A549 (cell line): ENCODE results near the gene GRAP2. TPM values are rescaled to one million over a fixed set of nuclear protein-coding genes. Genes with fewer than 3 reads are reported as not detected.

Source experiments
- ATAC-seq, 2 experiments: fragments of 200-7000 bp in 1 of 2; fragments of >200 bp in 1 of 2; cut with Nextera tagmentation in 1 of 2; cut with Tn5 transposase in 1 of 2; 3 replicates each; pipeline versions ENCODE4 v1.8.0 to v1.9.1; 2018 to 2020; ENCODE audit warnings: mild to moderate bottlenecking in 1 of 2, moderate library complexity in 1 of 2
- CTCF ChIA-PET: fragments of 300-600 bp; sonication (Branson Sonifier 250); formaldehyde crosslinking; extraction: SDS; loops from one replicate; lab custom pipeline; 2021; ENCODE audit warnings: antibody characterized with exemption, inconsistent platforms; lab: Yijun Ruan, JAX
- POLR2A ChIA-PET: fragments of 350-600 bp; formaldehyde crosslinking; extraction: SDS; loops from one replicate; lab custom pipeline; 2021; ENCODE audit warnings: antibody characterized with exemption, inconsistent platforms; lab: Yijun Ruan, JAX
- DNase-seq, 2 experiments: peaks; one replicate each; pipeline versions ENCODE4 v3.0.0 to v3.0.0-alpha.2; 2011 to 2016; ENCODE audit warnings: low read depth in 1 of 2, low spot score in 1 of 2
- FAIRE-seq: peaks from 2 replicates; lab custom pipeline; 2011; peaks lifted over from hg19 to GRCh38; lab: Jason Lieb, UNC
- H3K27ac ChIP-seq, 2 experiments: fragments of >200 bp; sonication (Bioruptor Twin); formaldehyde crosslinking; 3 replicates each; pipeline ENCODE4 v1.5.1; 2016 to 2017
- H3K4me1 ChIP-seq: fragments of >200 bp; sonication (Bioruptor Twin); formaldehyde crosslinking; 3 replicates; pipeline ENCODE4 v1.6.1; 2016
- H3K4me2 ChIP-seq: fragments of >200 bp; sonication (Bioruptor Twin); formaldehyde crosslinking; 3 replicates; pipeline ENCODE4 v1.6.1; 2016
- H3K4me3 ChIP-seq: fragments of >200 bp; sonication (Bioruptor Twin); formaldehyde crosslinking; 3 replicates; pipeline ENCODE4 v1.5.1; 2016
- H3K9me3 ChIP-seq: fragments of >200 bp; sonication (Bioruptor Twin); formaldehyde crosslinking; 3 replicates; pipeline ENCODE4 v1.6.1; 2016
- CBX2 ChIP-seq: fragments of 200-600 bp; sonication (generic); IDR thresholded peaks from 2 replicates; pipeline ENCODE4 v1.6.1; 2016; ENCODE audit warnings: low read depth, mild to moderate bottlenecking, borderline replicate concordance
- CBX8 ChIP-seq: fragments of 200-600 bp; sonication (generic); IDR thresholded peaks from 2 replicates; pipeline ENCODE4 v1.6.1; 2016
- E2F6 ChIP-seq: IDR thresholded peaks from 2 replicates; pipeline ENCODE4 v1.6.1; 2012; ENCODE audit warnings: low read depth, borderline replicate concordance
- EHMT2 ChIP-seq: fragments of 200-600 bp; sonication (generic); IDR thresholded peaks from 2 replicates; pipeline ENCODE4 v1.6.1; 2016; ENCODE audit warnings: antibody characterized with exemption, low read depth, mild to moderate bottlenecking, moderate library complexity
- EP300 ChIP-seq, 2 experiments: fragments of >200 bp; sonication (Bioruptor Twin); formaldehyde crosslinking; IDR thresholded peaks; 2 replicates in 1 of 2; 3 replicates in 1 of 2; pipeline ENCODE4 v1.6.1; 2016 to 2017
- FOSB ChIP-seq: fragments of 250-450 bp; sonication (Bioruptor Pico); IDR thresholded peaks from 2 replicates; pipeline ENCODE4 v1.5.0; 2020; ENCODE audit warnings: mild to moderate bottlenecking, moderate library complexity
- FOSL2 ChIP-seq, 2 experiments: fragments of 450-650 bp in 1 of 2; fragments of >200 bp in 1 of 2; sonication (Bioruptor Twin) in 1 of 2; formaldehyde crosslinking; IDR thresholded peaks; 2 replicates each; pipeline versions ENCODE4 v1.5.0 to v1.6.1; 2016 to 2020; ENCODE audit warnings: mild to moderate bottlenecking in 1 of 2, moderate library complexity in 1 of 2
- FOXS1 ChIP-seq: fragments of 250-450 bp; sonication (Bioruptor Pico); IDR thresholded peaks from 2 replicates; pipeline ENCODE4 v1.5.0; 2020; ENCODE audit warnings: mild to moderate bottlenecking, moderate library complexity
- GATA3 ChIP-seq: IDR thresholded peaks from 2 replicates; pipeline ENCODE4 v1.6.1; 2012; ENCODE audit warnings: borderline replicate concordance
- HDAC2 ChIP-seq: fragments of 200-600 bp; sonication (generic); IDR thresholded peaks from 2 replicates; pipeline ENCODE4 v1.6.1; 2016
- HMGXB4 ChIP-seq: fragments of 250-450 bp; sonication (Bioruptor Pico); IDR thresholded peaks from 2 replicates; pipeline ENCODE4 v1.5.0; 2021; ENCODE audit warnings: mild to moderate bottlenecking, moderate library complexity, borderline replicate concordance
- HOXB13 ChIP-seq: fragments of 250-450 bp; sonication (Bioruptor Pico); IDR thresholded peaks from 2 replicates; pipeline ENCODE4 v1.5.0; 2020; ENCODE audit warnings: low read depth, mild to moderate bottlenecking, moderate library complexity
- JUN ChIP-seq, 2 experiments: fragments of >200 bp; sonication (Bioruptor Twin); formaldehyde crosslinking; IDR thresholded peaks; 2 replicates in 1 of 2; 3 replicates in 1 of 2; pipeline ENCODE4 v1.6.1; 2016 to 2017
- JUNB ChIP-seq: fragments of >200 bp; sonication (Bioruptor Twin); formaldehyde crosslinking; IDR thresholded peaks from 2 replicates; pipeline ENCODE4 v1.6.1; 2016
- MAFK ChIP-seq: fragments of 450-650 bp; IDR thresholded peaks from 2 replicates; pipeline ENCODE4 v1.6.1; 2014; ENCODE audit not compliant: partially characterized antibody
- MAZ ChIP-seq: fragments of 150-350 bp; IDR thresholded peaks from 2 replicates; pipeline ENCODE4 v1.6.1; 2014; ENCODE audit warnings: antibody characterized with exemption, low read depth, low read length, borderline replicate concordance
- MYC ChIP-seq: IDR thresholded peaks from 2 replicates; pipeline ENCODE4 v1.6.1; 2012; ENCODE audit warnings: mild to moderate bottlenecking, inconsistent platforms, low read length, improper control_type of control experiment, borderline replicate concordance
- NPAS2 ChIP-seq: fragments of 250-450 bp; sonication (Bioruptor Pico); IDR thresholded peaks from 2 replicates; pipeline ENCODE4 v1.8.0; 2022; ENCODE audit warnings: mild to moderate bottlenecking, moderate library complexity, borderline replicate concordance
- POLR2A ChIP-seq: IDR thresholded peaks from 2 replicates; pipeline ENCODE4 v1.6.1; 2012; ENCODE audit warnings: mild to moderate bottlenecking, low read length
- POLR2AphosphoS2 ChIP-seq: conservative IDR thresholded peaks from 2 replicates; pipeline ENCODE4 v1.6.1; 2012; ENCODE audit warnings: low read length, improper control_type of control experiment, inconsistent platforms
- RAD21 ChIP-seq, 2 experiments: fragments of >200 bp in 1 of 2; sonication (Bioruptor Twin) in 1 of 2; formaldehyde crosslinking in 1 of 2; IDR thresholded peaks in 1 of 2; conservative IDR thresholded peaks in 1 of 2; 2 replicates in 1 of 2; 3 replicates in 1 of 2; pipeline ENCODE4 v1.6.1; 2012 to 2018; ENCODE audit warnings: inconsistent platforms in 1 of 2
- RARB ChIP-seq: fragments of 250-450 bp; sonication (Bioruptor Pico); IDR thresholded peaks from 2 replicates; pipeline ENCODE4 v1.8.0; 2021; ENCODE audit warnings: mild to moderate bottlenecking, moderate library complexity
- REST ChIP-seq: fragments of 200-600 bp; sonication (generic); IDR thresholded peaks from 2 replicates; pipeline ENCODE4 v1.6.1; 2016; ENCODE audit warnings: antibody characterized with exemption, mild to moderate bottlenecking, moderate library complexity
- SMC3 ChIP-seq: fragments of >200 bp; sonication (Bioruptor Twin); formaldehyde crosslinking; IDR thresholded peaks from 3 replicates; pipeline ENCODE4 v1.6.1; 2018; ENCODE audit warnings: inconsistent platforms
- TFCP2L1 ChIP-seq: fragments of 250-450 bp; sonication (Bioruptor Pico); IDR thresholded peaks from 2 replicates; pipeline ENCODE4 v1.5.0; 2021; ENCODE audit warnings: mild to moderate bottlenecking
- ZFP36 ChIP-seq: fragments of 450-650 bp; IDR thresholded peaks from 2 replicates; pipeline ENCODE4 v1.6.1; 2014; ENCODE audit warnings: borderline replicate concordance; ENCODE audit not compliant: partially characterized antibody
- WGBS: methylation state at CpG from one replicate; pipeline ENCODE4 v1.1.6; 2017; ENCODE audit errors: missing lambda C conversion rate; 5-methylcytosine and 5-hydroxymethylcytosine counted together
- polyA plus RNA-seq, 4 experiments: library from polyadenylated mRNA; depleted of rRNA in 3 of 4; stranded (reverse); fragments of >200 nt; fragmentation: RNase III in 1 of 4; extraction: RNeasy Plus Mini Kit Qiagen cat#74134 plus additional on column Dnase treatment in 1 of 4; gene quantifications; 2 replicates in 3 of 4; 3 replicates in 1 of 4; pipeline ENCODE4 v1.2.3, GENCODE V29; 2011 to 2017

The GRAP2 gene
- polyA plus RNA-seq, 2 of the 4 experiments (the other 2 are of a cell fraction), result not detected

- ATAC-seq, result no peak; a peak in 1 of 6 replicates
- no peak for DNase-seq
- no peaks in the 10 kb centered on the region for H3K4me1 ChIP-seq
- TF ChIP-seq HMGXB4 (CRISPR knock-in tag), result no peak
- no peak for TF ChIP-seq JUN (IDR thresholded peaks at IDR 0.05)
- TF ChIP-seq RARB, result no peak
- no peak for TF ChIP-seq MAFK
- no peak for TF ChIP-seq POLR2A
- TF ChIP-seq ZFP36, result no peak
- no peak for TF ChIP-seq EHMT2
- no peak for TF ChIP-seq MAZ
- no peak for TF ChIP-seq FOSL2 (IDR thresholded peaks at IDR 0.05)
- no peak for TF ChIP-seq FOSL2 (CRISPR knock-in tag; IDR thresholded peaks at IDR 0.05)
- TF ChIP-seq HDAC2, result no peak
- no peak for TF ChIP-seq JUNB
- TF ChIP-seq POLR2AphosphoS2, result no peak
- TF ChIP-seq FOSB (CRISPR knock-in tag), result no peak
- no peak for TF ChIP-seq TFCP2L1
- TF ChIP-seq GATA3, result no peak
- TF ChIP-seq EP300 (IDR thresholded peaks at IDR 0.05), result no peak
- TF ChIP-seq NPAS2 (CRISPR knock-in tag), result no peak
- no peak for TF ChIP-seq E2F6
- no peak overlapping the region for H3K4me3 ChIP-seq
- no peak overlapping the region for H3K4me2 ChIP-seq
- 67% methylated on average over 8 of the region's 10 CpGs for WGBS
- no peaks in the 10 kb centered on the region for H3K9me3 ChIP-seq
- H3K27ac ChIP-seq, result no peak overlapping the region
- ChIA-PET POLR2A (no interaction called here), CTCF (interaction anchor here (1.1 to 4.0 kb wide), 4 partner anchors 16 to 474 kb away, joined by 3 to 29 read pairs (median 7); no protein-coding TSS in a partner anchor)
- FAIRE-seq, result no peak
Observed at GRCh38 chr22:40008726-40009291, 107.9 kb downstream of the GRAP2 start.

GRCh38 chr22:40009292-40009774, 108.4 kb downstream of the GRAP2 start:
- no peak overlapping the region for H3K4me2 ChIP-seq
- no peak for FAIRE-seq
- POLR2A ChIA-PET, result no interaction called here

More at GRCh38 chr22:40009292-40009774, 108.4 kb downstream of the GRAP2 start:
- ATAC-seq (no peak), DNase-seq (no peak)
- Histone ChIP-seq H3K4me1 (no peaks in the 10 kb centered on the region), H3K4me3 (no peak overlapping the region), H3K27ac (no peak overlapping the region), H3K9me3 (no peaks in the 10 kb centered on the region)
- WGBS, result 35% methylated on average over 11 of the region's 11 CpGs
- TF ChIP-seq CBX2, result no peak
- no peak for TF ChIP-seq RAD21 (conservative IDR thresholded peaks at IDR 0.05 in 1 of 2, IDR thresholded peaks at IDR 0.05 in 1 of 2)
- no peak for TF ChIP-seq MYC
- TF ChIP-seq RARB, result no peak
- no peak for TF ChIP-seq GATA3
- TF ChIP-seq FOXS1 (CRISPR knock-in tag), result no peak
- TF ChIP-seq HOXB13 (CRISPR knock-in tag), result no peak
- no peak for TF ChIP-seq HDAC2
- no peak for TF ChIP-seq CBX8
- TF ChIP-seq REST, result no peak
- no peak for TF ChIP-seq ZFP36
- no peak for TF ChIP-seq TFCP2L1
- TF ChIP-seq SMC3, result no peak
- CTCF ChIA-PET, result interaction anchor here (1.1 to 4.0 kb wide), 5 partner anchors 15 to 474 kb away, joined by 3 to 29 read pairs (median 5); no protein-coding TSS in a partner anchor
